Astrocyte of the cerebellum (primary cell): ENCODE measurements around the gene CNPY4.

Experiments used
- DNase-seq: peaks from one replicate; pipeline ENCODE4 v3.0.0-alpha.2; 2011; ENCODE audit warnings: low read depth
- H3K4me3 ChIP-seq: 2 replicates; pipeline ENCODE4 v1.5.1; 2011; ENCODE audit warnings: mild to moderate bottlenecking, low read depth, low read length, moderate library complexity
- CTCF ChIP-seq: IDR thresholded peaks from 2 replicates; pipeline ENCODE4 v1.5.1; 2012; ENCODE audit warnings: low read length, low read depth, moderate library complexity, mild to moderate bottlenecking; ENCODE audit errors: missing control alignments
- in situ Hi-C: cut with HindIII; loops from 2 replicates; pipeline ENCODE4 v1.10.0; 2017; ENCODE audit warnings: low sequenced_read_pairs

CNPY4 gene

DNA sequence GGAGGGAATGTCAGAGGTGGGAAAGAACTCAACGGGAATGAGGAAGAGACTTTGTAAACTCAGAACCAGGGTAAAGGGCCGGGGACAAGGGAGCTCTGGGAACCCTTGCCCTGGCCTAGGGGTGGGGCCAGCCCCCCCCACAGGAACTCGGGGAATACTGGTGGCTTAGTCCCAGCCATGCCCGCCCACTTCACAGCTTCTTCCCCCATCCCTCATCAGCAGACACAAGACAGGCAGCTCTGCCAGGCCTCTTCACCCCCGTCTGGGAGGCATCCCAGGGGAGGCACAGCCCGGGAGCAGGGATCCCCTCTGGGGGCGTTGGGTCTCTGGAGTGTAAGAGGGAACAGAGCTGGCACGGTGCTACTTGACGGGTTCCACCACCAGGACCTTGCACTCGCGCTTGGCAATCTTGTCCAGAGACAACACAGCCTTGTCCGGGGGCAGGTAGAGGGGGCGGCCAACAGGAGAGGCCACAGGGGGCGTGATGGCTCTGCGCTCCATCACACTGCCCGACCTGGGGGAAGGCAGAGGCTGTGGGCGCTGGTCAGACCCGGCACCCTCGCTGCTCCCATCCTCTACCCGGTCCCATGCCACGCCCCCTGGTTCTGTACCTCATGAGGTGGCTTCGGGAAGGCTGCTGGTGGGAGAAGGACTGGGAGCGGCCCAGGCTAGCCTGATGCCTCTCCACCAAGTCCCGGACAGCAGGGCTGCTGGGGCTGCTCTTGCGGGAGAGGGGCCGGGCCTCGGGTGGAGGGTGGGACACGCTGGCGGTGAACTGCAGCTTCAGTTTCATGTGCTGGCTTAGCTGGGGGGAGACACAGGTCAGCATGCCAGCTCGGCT, 35.4 kb downstream of the CNPY4 start:
- no peak for DNase-seq
- H3K4me3 ChIP-seq = no peak overlapping the region
- in situ Hi-C loops = no loop called here
- TF ChIP-seq CTCF = no peak

GRCh38 chr7:100155553-100156317, 36.3 kb downstream of the CNPY4 start:
- no peak for DNase-seq
- in situ Hi-C loops = no loop called here
- H3K4me3 ChIP-seq = no peak overlapping the region

DNA sequence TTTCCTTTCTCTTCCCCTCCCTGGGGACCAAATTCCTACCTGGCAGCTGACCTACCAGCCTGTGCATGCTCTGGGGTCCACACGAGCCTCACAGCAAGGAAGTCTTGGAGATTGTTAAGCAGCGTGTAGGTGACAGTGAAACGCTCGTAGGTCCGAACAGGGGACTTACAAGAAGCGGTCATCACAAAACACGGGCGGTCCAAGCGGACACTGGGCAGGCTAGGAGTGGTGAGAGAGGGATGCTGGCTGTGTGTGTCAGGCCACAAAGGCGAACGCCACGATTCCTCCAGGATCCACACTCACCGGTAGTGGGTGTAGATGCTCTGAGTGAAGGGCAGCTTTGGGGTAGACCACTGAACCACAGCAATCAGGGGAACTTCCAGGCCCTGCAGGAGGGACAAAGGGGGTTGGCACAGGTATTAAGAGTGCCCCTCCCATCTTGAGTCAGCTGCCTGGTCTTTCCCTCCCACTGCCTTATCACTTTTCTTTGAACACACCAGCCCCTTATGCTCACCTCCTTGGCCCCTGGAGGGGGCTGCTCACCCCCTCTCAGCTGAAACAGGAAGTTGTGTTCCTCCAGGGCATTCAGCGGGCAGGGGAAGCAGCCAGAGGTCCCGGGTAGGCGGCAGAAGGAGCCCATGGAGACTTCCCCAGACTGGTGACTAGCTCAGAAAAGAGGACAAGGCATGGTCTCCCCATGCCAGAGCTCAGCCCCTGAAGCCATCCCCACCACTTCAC, 37.1 kb downstream of the CNPY4 start:
- in situ Hi-C loops = no loop called here
- H3K4me3 ChIP-seq = no peak overlapping the region
- DNase-seq = no peak
- no peak for TF ChIP-seq CTCF

More at GRCh38 chr7:100155553-100156317, 36.3 kb downstream of the CNPY4 start:
- no peak for TF ChIP-seq CTCF

- in situ Hi-C loops = no loop called here
- DNase-seq = no peak
- TF ChIP-seq CTCF = no peak
- peak overlapping the region; percentile 76 for H3K4me3 ChIP-seq
Measured at GRCh38 chr7:100157069-100157333, 37.6 kb downstream of the CNPY4 start.

- in situ Hi-C loops = no loop called here
- TF ChIP-seq CTCF = peak; percentile 25
- H3K4me3 ChIP-seq = peak overlapping the region; percentile 76
- no peak for DNase-seq
Measured at GRCh38 chr7:100157334-100158228, 38.1 kb downstream of the CNPY4 start.
